Retina (tissue), 1 donor: ENCODE results near the gene TBCCD1.
"Not testable (repeated sequence)": the region's sequence is repeated elsewhere in the genome, so short reads cannot be mapped to it uniquely, and the experiment has no call there.

Experiments used
- DNase-seq: peaks from one replicate; pipeline ENCODE4 v3.0.0-alpha.2; 2016

Gene TBCCD1

GRCh38 chr3:186551387-186551786, 15.8 kb downstream of the TBCCD1 start:
- no peak for DNase-seq

DNA sequence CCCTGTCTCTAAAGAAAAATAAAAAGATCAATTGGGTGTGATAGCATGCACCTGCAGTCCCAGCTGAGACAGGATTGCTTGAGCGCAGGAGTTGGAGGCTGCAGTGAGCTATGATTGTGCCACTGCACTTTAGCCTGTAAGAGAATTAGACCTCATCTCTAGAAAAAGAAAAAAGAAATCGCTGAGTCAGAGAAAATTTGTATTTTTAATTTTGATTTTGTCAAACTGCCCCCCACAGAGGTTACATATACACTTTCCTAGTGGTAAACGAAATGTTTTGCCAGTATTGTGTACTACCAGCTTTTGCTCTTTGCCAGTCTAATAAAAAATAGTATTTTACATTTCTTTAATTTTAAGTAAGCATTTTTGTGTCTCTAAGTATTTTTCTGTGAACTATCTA, 17.6 kb downstream of the TBCCD1 start:
- no peak for DNase-seq

GRCh38 chr3:186544281-186544680, 22.9 kb downstream of the TBCCD1 start, which contains the start of gene CRYGS:
TSS of gene CRYGS (minus strand) at chr3:186544380. CDS start at chr3:186544326, 54 bp downstream.
- no peak for DNase-seq

GRCh38 chr3:186540835-186541226, 26.3 kb downstream of the TBCCD1 start:
- no peak for DNase-seq

GRCh38 chr3:186540221-186540834, 26.8 kb downstream of the TBCCD1 start:
- peak; percentile 78 for DNase-seq

DNA sequence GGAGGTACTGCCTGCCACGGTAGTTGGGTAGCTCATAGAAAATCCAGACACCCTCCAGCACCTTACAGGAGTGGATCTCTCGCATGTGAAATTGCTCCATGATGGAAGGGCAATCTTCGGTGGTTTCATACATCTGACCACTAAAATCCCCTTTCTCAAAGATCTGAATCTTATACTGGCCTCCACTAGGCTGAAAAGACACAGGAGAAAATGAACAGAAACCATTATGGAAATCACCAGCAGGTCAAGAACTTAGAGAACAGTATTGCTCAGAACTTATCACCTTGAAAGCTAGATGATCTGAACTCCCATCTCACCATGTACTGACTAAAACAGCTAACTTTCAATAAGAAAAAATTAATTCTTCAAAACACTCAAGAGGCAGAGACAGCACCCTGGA, 28.4 kb downstream of the TBCCD1 start:
- no peak for DNase-seq

GRCh38 chr3:186536883-186537844, 30.0 kb downstream of the TBCCD1 start:
- DNase-seq: no peak

DNA sequence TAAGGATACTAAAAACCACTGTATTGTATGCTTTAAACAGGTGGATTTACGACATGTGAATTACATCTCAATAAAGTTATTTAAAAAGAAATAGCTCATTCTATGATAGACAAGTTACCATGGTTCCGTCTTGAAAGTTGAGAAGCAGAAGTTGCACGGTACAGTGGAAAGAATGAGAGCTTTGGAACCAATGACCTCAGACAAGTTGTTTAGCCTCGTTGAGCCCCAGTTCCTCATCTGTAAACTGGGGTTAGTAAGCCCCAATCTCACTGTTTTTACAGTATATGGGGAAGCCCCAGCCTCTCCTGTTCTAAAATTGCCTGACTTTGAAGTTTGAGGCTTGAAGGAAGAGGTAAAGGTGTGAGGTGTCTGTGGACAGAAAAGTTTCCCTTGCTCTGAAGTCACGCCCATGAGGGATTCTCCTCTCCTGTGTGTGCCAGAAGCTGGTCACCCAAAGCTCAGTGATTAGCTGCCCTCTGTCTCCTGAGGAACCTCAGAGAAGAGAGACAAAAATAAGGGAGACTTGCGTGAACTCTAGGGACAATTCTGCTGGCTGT, 32.9 kb downstream of the TBCCD1 start:
- no peak for DNase-seq

GRCh38 chr3:186532598-186533072, 34.5 kb downstream of the TBCCD1 start:
- peak; percentile 68 for DNase-seq

GRCh38 chr3:186531694-186532093, 35.4 kb downstream of the TBCCD1 start:
- not testable (repeated sequence) for DNase-seq

DNA sequence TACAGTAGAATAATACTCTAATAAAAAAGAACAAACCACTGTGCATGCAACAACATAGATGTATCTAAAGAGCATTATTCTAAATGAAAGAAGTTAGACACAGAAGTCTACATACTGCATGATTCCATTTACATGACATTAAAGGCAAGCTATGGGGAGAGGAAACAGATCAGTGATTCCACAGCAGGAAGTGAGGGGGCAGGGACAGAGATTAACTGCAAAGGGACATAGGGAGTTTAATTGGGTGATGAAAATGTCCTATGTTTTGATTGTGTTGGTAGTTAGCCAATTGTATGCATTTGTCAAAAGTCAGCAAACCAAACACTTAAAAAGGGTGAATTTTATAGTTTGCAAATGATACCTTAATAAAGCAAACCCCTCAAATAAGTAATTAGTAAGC, 36.7 kb downstream of the TBCCD1 start:
- DNase-seq: no peak

DNA sequence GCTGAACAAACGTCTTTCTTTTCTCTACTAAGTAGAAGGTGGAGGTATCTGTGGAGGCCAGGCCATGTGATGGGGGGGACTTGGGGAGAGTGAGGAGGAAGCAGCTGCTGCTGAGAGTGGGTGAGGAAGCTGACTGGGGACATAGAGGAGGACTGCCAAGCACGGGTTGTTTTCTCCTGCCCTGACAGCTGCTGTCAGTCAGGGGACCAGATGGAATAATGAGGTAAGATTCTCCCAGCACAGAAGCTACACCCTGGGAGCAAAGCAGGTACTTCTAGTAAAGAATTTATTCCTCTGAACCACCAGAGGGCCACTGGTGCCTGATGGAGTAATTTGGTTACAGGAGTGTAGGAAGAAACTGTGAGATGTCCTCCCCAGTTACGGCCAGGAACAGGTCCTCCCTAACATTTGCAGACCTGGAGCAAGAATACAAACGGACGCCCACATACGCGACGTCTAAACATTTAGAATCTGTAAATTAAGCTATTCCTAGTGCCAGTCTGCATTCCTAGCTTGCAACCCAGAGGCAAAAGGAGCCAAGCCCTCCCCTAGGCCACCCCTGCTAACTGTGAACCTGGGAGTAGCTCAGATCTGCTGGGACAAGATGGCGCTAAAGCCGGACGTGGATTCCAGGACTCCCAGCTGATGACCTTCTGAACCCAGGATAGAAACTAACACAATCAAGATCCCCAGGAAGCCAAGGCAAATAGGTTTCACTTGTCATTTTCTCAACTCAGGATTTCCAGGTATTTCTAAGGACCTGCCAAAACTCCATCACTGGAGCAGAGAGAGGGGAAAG, 37.7 kb downstream of the TBCCD1 start:
- DNase-seq: no peak

DNA sequence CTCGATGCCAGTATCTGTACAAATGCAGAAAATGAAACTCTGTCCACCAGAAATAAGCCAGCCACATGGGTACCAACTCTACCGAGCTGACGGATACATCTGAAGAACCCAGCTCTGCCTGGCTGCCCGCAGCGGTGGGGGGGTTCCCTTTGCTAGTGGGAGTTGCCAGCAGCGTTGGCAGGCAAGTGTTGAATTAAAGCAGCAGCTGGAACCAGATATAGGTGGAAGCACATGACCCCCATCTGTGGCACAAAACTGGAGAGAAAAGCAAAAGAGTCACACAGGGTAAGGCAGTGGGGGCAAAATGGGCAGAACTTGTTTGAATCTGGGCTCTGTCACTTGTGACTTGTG, 40.9 kb downstream of the TBCCD1 start:
- DNase-seq: no peak

GRCh38 chr3:186525369-186526255, 41.5 kb downstream of the TBCCD1 start:
- DNase-seq: no peak

GRCh38 chr3:186524616-186525015, 42.5 kb downstream of the TBCCD1 start:
- DNase-seq: no peak

DNA sequence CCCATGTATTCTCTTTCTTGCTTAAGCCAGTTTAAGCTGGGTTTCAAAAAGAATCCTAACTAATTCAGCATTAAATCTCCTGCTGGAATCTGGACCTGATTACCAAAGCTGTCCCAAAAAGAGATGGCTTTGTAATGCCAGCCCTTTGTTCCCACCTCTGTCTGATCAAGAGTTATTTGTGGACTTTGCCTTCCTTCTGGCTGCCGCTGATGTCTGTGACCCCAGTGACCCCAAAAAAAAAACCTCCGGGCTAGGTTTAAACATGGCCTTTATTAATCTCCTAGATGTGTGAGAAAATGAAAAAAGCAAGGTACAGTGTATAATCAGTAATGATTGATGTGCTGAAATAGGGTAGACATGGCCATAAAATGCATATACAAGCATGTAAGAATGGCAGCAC, 43.7 kb downstream of the TBCCD1 start:
- DNase-seq: no peak

- DNase-seq: no peak
Observed at GRCh38 chr3:186523022-186523421, 44.1 kb downstream of the TBCCD1 start.

- no peak for DNase-seq
Observed at GRCh38 chr3:186520957-186521842, 45.9 kb downstream of the TBCCD1 start.

GRCh38 chr3:186520431-186520830, 46.7 kb downstream of the TBCCD1 start:
- DNase-seq: no peak

DNA sequence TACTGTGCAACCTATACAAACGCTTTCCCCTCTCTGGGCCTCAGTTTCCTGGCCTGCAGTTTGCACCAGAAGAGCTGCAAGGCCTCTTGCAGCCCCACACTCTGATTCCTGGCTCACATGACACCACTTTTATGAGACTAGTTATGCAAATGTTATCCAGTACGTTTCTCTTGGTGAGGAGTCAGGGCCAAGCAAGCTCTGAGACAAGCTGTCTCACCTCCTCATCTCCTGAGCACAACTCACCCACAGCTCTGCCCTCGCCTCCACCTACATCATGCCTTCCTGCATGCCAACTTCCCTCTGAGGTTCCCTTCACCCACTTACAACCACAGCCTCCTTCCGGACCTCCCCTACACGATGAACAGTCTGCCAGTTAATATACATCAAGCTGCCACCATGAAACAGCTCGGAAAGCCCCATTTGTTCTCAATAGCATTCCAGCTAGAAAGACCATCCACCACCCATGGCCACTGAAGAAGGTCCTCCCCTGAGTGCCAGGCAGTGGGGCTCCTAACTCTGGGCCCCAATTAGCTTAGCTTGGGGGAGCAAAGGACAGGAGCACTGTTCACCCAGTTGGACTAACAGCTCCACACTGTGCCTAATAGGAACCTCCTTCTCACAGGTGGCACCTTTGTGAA, 48.0 kb downstream of the TBCCD1 start:
- no peak for DNase-seq
